Activated CD8-positive, alpha-beta memory T cell treated with anti-CD3 and anti-CD28 coated beads for 36 hours (primary cell): ENCODE measurements around the gene KDM4C. TPM values are rescaled to one million over a fixed set of nuclear protein-coding genes. Genes with fewer than 3 reads are reported as not detected.
"Not testable (repeated sequence)": the region's sequence is repeated elsewhere in the genome, so short reads cannot be mapped to it uniquely, and the experiment has no call there.

ENCODE experiments used
- CTCF ChIA-PET: fragments of 350-600 bp; sonication (Branson Sonifier 250); formaldehyde crosslinking; loops from one replicate; lab custom pipeline; 2021; ENCODE audit warnings: antibody characterized with exemption; lab: Charles Lee
- POLR2A ChIA-PET: fragments of 350-600 bp; sonication (Branson Sonifier 250); formaldehyde crosslinking; loops from one replicate; lab custom pipeline; 2021; ENCODE audit warnings: antibody characterized with exemption; lab: Charles Lee
- total RNA-seq, 2 experiments: library from RNA; stranded (reverse); gene quantifications; one replicate each; pipeline ENCODE4 v1.2.3, GENCODE V29; 2021

KDM4C gene
- total RNA-seq, 2 experiments from 2014 or later: 24.8 to 25.9 TPM

- ChIA-PET POLR2A (no interaction called here), CTCF (no interaction called here)
Measured at GRCh38 chr9:6938447-6938846, 180.7 kb downstream of the KDM4C start.

- POLR2A ChIA-PET: no interaction called here
Measured at GRCh38 chr9:6938873-6939272, 181.1 kb downstream of the KDM4C start.

GRCh38 chr9:6941501-6941900 is 183.7 kb downstream of the KDM4C start:
- CTCF ChIA-PET: no interaction called here
- POLR2A ChIA-PET: no interaction called here

More at GRCh38 chr9:6938873-6939272, 181.1 kb downstream of the KDM4C start:
- CTCF ChIA-PET: no interaction called here

- ChIA-PET CTCF (no interaction called here), POLR2A (interaction anchor here (0.5 to 0.7 kb wide), 2 partner anchors 24 to 1564 kb away, joined by 3 to 5 read pairs; no protein-coding TSS in a partner anchor)
Measured at GRCh38 chr9:6942406-6942805, 184.6 kb downstream of the KDM4C start.

GRCh38 chr9:6943293-6943692 is 185.5 kb downstream of the KDM4C start:
- CTCF ChIA-PET: no interaction called here
- POLR2A ChIA-PET: no interaction called here

- POLR2A ChIA-PET: no interaction called here
- CTCF ChIA-PET: no interaction called here
Measured at GRCh38 chr9:6944093-6944551, 186.3 kb downstream of the KDM4C start.

- CTCF ChIA-PET: no interaction called here
Measured at GRCh38 chr9:6944896-6945295, 187.1 kb downstream of the KDM4C start.

GRCh38 chr9:6945816-6946215 is 188.0 kb downstream of the KDM4C start:
- ChIA-PET POLR2A (no interaction called here), CTCF (no interaction called here)

More at GRCh38 chr9:6944896-6945295, 187.1 kb downstream of the KDM4C start:
- POLR2A ChIA-PET: no interaction called here

- POLR2A ChIA-PET: no interaction called here
- CTCF ChIA-PET: no interaction called here
Measured at GRCh38 chr9:6946583-6947166, 188.9 kb downstream of the KDM4C start.

GRCh38 chr9:6948921-6949320 is 191.1 kb downstream of the KDM4C start:
- CTCF ChIA-PET, POLR2A ChIA-PET: not testable (repeated sequence)

GRCh38 chr9:6955251-6955921 is 197.6 kb downstream of the KDM4C start:
- ChIA-PET CTCF (no interaction called here), POLR2A (no interaction called here)

- CTCF ChIA-PET: no interaction called here
- POLR2A ChIA-PET: no interaction called here
Measured at GRCh38 chr9:6956879-6957278, 199.1 kb downstream of the KDM4C start.

- CTCF ChIA-PET: no interaction called here
- POLR2A ChIA-PET: no interaction called here
Measured at GRCh38 chr9:6959270-6960000, 201.7 kb downstream of the KDM4C start.

- ChIA-PET CTCF (no interaction called here), POLR2A (no interaction called here)
Measured at GRCh38 chr9:6960777-6961176, 203.0 kb downstream of the KDM4C start.

GRCh38 chr9:6961845-6962522 is 204.2 kb downstream of the KDM4C start:
- CTCF ChIA-PET: no interaction called here
- POLR2A ChIA-PET: no interaction called here

GRCh38 chr9:6965566-6965965 is 207.8 kb downstream of the KDM4C start:
- ChIA-PET POLR2A (no interaction called here), CTCF (no interaction called here)

- ChIA-PET CTCF (no interaction called here), POLR2A (no interaction called here)
Measured at GRCh38 chr9:6968271-6968670, 210.5 kb downstream of the KDM4C start.

- CTCF ChIA-PET: interaction anchor here (1.3 kb wide), 1 partner anchor 16 kb away, joined by 3 read pairs; no protein-coding TSS in a partner anchor
- POLR2A ChIA-PET: no interaction called here
Measured at GRCh38 chr9:6969805-6970204, 212.0 kb downstream of the KDM4C start.

- CTCF ChIA-PET: no interaction called here
- POLR2A ChIA-PET: interaction anchor here (0.5 kb wide), 1 partner anchor 99 kb away, joined by 3 read pairs; no protein-coding TSS in a partner anchor
Measured at GRCh38 chr9:6973089-6973488, 215.3 kb downstream of the KDM4C start.

GRCh38 chr9:6973762-6974161 is 216.0 kb downstream of the KDM4C start:
- CTCF ChIA-PET: no interaction called here
- POLR2A ChIA-PET: interaction anchor here (0.5 kb wide), 1 partner anchor 100 kb away, joined by 3 read pairs; no protein-coding TSS in a partner anchor
